ENCODE results near the gene UBE2A.
A peak's percentile ranks its signal among the peaks of the same experiment; 100 is the strongest.

Gene UBE2A

DNA sequence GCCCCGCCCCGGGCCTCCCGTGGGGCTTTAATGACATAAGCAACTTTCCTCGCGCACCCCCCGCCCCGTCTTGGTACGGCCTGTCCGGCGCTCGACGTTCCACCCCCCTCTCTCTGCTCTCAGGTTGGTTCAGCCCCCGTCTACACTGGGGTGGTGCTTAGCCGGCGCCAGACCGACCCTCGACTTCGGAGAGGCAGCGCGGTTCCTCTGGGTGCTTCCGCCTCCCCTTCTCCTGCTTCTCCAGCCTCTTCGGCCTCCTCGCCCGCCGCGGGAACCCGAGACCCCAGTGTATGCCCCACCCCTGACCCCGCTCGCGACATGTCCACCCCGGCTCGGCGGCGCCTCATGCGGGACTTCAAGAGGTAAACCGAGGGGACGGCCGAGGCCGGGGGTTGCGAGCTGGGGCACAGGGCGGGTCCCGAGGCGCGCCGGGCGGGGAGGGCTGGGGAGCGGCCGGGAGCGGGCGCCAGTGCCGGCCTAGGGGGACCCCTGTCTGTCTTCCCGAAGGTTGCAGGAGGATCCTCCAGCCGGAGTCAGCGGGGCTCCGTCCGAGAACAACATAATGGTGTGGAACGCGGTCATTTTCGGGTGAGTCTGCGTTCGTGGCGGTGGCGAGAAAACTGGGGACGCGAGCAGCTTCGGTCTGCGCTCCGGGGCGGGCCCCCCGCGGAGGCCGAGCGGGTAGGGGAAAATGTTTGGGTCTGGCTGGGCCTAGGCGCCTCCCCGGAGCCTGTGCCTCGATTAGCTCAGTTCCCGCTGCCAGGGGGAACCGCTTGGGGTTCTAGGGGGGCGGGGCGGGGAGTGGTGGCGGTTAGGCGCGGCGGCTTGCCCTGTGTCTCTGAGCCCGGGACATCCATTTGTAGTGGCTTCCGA is at the start of gene UBE2A:
Gene UBE2A, plus strand, starts transcription at position 170 of the 873 bp plus-strand sequence. Its CDS starts 149 bp downstream, at position 319.
- peak; percentile 91 for DNase-seq

DNA sequence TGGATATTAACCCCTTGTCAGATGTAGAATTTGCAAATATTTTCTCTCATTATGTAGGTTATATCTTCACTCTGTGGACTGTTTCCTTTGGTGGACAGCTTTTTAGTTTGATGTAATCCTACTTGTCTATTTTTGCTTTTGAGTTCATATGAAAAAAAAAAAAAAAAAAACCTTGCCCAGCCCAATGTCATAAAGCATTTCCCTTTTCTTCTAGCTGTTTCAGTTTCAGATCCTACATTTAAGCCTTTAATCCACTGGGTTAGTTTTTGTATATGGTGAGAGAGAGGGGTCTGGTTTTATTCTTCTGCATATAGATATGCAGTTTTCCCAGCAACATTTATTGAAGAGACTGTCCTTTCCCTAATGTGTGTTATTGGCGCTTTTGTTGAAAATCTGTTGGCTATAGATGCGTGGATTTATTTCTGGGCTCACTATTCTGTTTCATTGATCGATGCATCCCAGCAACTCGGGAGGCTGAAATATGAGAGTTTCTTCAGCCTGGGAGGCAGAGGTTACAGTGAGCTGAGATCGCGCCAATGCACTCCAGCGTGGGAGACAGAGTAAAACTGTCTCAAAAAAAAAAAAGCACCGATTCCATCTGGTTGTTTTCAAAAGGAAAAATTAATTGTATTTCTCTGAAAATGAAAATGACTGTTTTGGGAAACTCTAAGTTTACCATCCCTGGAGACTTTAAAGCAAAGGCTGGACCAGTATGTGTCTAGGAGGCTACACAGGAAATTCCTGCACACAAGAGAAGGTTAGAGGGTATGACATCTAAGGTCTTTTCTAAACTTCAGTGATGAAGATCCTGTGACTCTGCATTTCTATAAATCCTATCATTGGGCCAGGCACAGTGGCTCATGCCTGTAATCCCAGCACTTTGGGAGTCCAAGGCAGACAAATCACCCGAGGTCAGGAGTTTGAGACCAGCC is 44.8 kb upstream of the UBE2A start:
- no peak for DNase-seq

DNA sequence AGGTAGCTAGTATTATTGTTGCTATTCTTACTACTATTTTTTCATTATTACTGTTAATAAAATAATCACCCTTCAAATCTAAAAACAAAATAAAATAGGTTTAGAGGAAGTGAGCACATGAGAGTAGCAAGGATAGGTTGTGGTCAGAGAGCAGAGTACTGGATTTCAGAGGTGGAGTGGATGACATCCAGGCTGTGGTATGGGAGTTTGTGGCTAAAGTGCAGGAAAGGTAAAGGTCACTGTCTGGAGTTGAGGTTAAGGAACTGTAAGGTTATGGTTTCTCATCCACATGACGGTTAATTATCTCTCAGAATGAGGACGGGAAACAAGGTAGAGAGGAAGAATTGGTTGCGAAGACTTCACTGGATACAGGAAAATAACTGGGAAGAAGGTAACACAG is 36.9 kb upstream of the UBE2A start:
- no peak for DNase-seq

DNA sequence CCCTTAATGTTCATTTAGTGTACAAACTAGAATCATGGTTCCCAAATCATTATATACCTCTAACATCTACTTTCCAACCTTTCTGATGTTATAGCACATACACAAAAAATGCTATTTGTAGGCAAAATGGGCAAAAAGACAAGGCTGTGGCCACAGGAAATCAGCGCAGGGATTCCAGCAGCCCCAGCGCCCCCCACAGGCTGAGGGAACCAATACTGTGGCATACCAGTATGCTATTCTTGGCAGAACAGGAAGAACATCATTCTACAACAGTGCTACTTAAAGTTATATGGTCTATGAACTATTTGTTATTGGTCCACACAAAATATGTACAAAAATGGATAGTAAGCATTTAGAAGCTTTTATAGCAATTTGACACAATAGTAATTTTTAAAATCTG is 34.5 kb upstream of the UBE2A start:
- DNase-seq = no peak

DNA sequence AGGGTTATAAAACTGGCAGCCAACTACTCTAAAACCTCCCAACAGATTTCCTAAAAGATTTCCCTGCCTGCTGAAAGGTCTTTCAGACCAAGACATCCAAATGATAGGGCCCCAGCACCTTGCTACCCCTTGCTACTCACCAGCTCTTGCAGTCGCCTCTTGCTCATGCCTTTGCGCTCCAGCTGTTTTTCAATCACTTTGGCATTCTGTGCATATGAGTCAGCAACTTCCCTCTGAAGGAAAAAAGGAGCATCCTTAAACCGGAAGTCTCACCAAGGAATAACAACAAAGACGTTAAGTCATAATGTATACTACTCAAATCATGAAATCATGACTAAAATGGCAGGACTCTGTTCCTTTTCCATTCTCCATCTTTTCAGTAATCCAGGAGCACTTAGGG is 33.2 kb upstream of the UBE2A start:
- peak; percentile 77 for DNase-seq

DNA sequence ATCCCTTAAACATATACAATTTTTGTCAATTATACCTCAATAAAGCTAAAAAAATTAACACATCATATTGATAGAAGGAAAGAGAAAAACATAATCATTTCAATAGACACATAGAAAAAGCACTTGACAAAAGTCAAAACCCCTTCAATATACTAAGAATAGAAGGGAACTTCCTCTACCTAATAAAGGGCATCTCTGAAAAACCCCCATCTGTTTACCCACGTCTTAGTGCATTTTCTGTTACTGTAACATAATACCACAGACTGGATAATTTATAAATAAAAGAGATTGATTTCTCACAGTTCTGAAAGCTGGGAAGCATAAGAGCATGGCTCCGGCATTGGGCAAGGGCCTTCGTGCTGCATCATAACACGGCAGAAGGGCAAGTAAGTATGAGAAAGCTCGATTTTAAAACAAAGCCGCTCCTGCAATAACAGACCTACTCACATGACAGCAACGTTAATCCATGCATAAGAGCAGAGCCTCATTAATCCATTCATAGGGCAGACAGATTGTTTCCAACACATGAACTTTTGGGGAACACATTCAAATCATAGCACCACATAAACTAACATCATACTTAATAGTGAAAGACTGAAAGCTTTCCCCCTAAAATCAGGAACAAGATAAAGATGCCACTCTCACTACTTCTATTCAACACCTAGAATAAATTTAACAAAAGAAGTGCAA is 24.9 kb upstream of the UBE2A start:
- no peak for DNase-seq

DNA sequence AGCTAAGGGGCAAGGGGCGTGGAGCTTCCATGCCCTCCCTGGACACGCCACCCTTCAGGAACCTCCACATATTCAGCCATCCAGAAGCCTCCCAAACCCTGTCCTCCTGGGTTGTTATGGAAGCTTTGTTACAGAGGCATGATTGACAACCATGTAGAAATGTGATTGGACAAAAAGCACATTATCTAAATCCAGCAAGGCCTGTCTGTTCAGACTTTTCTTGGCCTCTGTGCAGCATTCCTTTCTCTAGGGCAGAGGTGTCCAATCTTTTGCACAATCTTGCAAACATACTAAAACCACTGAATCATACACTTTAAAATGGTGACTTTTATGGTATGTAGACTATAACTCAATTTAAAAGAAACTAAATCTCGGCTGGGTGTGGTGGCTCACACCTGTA is 21.9 kb upstream of the UBE2A start:
- peak; percentile 42 for DNase-seq

DNA sequence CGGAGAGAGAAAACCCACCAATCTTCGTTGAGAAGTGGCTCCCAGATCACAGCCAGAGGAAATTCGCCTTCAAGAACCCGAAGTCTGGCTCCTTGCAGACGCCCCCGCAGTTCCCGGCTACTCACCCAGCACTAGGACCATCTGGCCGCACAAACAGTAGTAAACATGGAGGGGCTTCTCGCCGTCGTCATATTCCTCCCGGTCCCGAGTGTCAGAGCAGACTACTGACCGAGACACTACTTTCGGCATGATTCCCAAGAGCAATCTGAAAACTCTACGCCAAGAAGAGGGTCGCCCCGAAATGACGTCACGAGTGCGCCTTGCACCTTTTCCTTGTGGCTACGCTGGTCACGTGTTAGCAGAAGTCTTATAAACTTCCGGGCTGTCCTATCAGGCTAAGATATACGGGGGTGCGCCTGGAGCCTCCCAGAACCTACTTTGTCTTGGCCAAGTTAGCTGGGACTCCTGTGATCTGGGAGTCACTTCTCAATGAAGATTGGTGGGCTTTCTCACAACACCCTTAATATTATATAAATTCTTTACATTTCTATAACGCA is 9.2 kb upstream of the UBE2A start, which contains the start of gene STEEP1:
Gene STEEP1, minus strand, starts transcription at position 303 of the 557 bp plus-strand sequence. Its CDS starts 54 bp downstream, at position 249.
- DNase-seq = peak; percentile 92

DNA sequence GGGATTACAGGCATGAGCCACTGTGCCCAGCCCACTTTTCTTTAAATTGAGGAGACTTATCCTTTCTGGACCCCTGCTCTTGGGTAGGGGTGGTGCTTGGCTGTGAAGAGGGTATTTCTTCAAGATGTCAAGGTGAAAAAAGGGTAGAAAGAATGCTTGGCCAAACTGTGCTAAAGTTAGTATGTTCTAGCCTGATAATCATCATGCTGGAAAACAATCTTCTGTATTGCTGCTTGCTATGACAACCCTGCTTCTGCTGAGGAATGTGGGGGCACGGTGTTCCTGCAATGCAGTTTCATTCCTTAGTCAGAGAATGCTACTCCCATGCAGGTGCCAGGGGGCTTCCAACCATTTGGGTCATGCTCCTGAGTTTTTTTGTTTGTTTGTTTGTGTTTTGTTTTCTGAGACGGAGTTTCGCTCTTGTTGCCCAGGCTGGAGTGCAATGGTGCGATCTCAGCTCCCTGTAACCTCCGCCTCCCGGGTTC is 4.0 kb upstream of the UBE2A start:
- DNase-seq = no peak

DNA sequence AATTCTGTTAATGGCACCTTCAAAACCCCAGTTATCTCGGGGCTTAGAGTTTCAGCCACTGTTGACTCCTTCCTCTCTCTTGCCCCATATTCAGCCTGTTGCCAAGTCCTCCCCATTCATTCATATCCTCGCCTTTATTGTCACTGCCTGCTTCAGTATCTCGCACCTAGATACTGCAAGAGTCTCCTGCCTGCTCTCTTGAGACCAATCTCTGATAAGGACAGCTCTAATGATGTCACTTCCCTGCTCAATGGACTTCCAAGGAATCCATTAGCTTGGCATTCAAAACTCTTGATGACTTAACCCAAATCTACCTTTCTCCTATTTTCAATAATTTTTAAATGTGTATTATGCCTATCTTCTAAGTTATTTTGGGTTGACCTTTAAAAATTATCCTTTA is 1.1 kb upstream of the UBE2A start:
- DNase-seq = no peak

DNA sequence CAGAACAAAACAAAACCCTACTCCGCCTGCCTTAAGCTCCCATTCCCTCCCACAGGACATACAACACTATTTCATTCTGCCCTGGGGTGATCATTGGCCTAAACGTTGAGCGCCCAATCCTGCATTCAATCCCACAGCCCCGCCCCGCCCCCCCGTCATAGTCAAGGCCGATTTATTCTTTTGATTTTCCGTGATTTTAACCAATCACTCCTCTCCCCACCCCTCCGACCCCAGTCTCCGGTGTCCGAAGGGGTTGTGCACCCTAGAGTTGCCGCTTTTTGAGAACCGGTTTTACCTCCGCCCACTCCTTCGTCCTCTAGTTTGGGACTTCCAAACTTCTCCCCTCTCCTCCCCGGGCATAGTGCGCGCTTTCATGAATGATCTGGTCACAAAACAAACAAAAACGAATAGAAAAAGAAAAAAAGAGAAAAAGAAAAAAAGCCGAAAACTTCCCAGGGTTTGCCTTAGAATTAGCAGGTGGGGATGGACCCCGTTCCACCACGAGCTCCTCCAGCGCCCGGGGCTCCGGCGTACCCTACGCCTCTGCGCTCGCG is 446 bp upstream of the UBE2A start:
- DNase-seq = peak; percentile 8

DNA sequence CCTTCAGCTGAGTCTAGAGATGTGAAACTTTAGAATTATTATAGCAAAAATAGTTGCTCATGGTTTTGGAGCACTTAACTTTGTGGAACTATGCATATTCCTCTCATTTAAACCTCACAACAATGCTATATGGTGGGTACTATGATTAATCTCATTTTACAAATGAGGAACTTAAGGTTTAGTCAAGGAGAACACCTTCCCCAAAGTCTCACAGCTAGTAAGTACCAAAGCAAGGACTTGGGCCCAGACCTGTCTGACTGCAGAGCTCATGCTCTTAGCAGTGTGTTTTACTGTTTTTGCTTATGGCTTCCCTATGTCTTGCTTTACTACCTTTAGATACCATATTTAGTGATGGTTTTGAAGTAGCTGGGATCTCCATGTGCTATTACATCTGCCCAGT is 5.1 kb downstream of the UBE2A start:
- no peak for DNase-seq

DNA sequence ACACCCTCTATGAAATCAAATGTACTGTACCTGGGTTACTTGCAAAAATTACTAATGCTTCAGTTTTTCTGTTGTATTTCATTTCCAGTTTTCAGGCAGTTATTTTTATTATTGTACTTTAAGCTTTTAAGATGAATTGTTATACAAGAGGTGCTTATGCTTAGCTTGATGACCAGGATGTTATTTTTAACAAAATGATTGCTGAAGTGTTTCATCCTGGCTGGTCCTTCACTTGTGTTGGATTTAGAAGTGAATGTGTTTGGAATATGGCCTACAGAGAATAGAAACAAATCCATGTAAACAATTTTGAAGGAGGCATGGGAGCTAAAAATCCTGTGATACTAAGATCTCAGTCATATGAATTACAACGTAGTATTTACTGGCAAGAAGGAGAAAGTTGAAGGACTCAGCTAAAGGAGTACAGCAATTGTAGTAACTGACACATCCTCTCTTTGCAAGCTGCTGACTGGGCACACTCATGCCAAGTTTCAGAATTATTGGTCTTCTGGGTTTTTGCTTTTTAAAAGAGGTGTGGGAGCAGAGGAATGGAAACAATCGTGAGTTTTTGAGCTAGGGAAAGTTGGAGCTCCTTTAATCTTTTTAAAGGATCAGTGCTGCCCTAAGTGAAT is 9.2 kb downstream of the UBE2A start:
- DNase-seq = no peak

DNA sequence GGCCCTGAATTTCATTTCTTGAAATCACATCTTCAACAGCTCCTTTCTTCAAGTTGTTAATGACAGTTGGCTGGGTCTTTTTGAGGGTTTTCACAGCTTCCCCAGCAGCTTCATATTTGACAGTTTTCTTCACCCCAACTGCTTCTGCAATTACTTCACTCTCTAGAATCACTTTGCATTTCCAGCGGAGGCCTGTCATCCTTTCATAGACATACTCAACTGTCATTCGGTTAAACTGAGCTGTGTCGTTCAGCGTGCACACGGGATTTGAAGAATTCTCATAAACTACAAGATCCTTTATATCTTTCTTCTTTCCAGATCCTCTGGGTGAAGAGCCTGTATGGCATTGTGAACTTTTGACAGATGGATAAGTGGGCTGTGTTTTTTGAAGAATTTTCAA is 15.4 kb downstream of the UBE2A start:
- no peak for DNase-seq

DNA sequence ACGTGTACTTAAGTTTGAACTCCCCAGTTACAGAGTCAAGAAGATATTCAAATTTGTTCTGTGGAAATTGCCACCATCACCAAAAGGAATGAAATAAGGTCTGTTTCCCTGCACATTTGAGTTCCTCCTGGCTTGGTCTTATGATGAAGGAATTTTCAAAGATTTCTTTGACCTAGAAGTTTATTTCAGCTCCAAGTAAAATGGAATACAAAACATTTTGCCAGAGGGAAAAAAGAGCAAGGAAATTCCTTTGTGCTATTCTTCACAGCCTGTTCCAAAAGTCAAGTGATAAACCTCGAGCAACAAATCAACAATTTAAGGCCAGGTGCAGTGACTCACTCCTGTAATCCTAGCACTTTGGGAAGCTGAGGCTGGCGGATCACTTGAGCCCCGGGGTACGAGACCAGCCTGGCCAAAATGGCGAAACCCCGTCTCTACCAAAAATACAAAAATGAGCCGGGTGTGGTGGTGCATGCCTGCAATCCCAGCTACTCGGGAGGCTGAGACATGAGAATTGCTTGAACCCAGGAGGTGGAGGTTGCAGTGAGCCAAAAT is 28.4 kb downstream of the UBE2A start:
- no peak for DNase-seq

DNA sequence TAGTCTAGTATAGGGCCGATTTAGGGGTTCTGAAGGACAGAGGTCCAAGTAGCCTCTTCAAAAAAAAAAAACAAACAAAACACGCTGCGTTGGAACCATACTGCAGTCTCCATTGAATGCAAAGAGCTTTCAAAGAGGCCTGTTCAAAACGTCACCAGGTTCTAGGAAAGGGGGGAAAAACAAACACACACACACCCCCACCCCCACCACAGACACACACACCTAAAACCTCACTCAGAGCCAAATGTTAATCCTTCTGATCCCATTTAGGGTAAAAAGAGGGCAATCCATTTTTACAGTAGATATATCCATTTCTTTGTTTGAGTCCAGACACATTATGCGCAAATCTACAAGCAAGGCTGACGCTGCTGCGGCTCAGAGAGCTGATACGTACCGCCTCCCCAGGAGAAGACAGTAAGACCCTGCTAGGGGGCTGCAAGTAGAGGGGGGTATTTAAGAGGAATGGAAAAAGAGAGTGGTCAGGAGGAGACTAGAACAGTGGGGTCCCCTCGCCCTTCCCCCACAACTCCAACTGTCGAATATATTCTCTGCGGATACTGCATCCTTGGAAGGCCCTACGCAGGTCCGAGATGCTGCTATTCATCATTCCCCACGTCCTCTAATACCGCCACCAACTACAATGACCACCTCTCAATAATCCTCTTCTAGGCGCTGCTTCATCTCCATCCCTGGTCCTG is 30.6 kb downstream of the UBE2A start:
- no peak for DNase-seq

DNA sequence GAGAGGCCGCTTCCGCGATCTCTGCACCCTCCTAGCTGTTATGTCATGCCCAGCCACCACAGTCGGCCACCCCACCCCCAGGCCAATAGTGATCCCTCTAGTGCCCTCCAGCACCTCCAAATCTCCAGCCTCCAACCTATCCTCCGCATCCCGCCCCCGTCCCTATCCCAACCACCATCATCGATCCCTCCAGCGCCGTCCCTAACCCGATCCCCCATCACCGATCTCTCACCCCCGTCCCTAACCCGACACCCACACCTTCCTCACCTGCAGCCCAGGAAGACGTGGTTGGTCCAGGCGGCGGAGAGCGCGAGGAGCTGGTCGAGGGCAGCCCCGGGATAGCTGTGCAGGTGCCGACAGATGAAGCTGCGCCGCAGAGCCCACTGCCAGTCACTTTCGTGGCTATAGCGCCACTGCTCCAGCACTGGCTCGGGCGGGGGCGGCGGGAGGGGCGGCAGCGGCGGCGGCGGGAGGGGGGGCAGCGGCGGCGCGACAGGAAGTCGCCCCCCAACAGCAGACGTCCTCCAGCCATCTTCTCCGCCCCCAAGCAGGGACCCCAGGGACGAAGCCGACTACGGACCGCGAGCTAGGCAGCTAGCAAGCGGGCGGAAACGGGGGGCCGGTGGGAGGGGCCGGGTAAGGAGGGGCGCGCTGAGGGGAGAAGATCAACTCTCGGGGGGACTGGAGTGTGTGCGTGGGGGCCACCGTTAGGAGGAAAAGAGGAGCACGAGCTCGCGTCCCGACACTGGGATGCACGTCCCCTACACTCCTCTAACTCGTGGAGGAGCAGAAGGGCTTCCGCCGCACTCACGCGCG is 31.3 kb downstream of the UBE2A start:
- no peak for DNase-seq

DNA sequence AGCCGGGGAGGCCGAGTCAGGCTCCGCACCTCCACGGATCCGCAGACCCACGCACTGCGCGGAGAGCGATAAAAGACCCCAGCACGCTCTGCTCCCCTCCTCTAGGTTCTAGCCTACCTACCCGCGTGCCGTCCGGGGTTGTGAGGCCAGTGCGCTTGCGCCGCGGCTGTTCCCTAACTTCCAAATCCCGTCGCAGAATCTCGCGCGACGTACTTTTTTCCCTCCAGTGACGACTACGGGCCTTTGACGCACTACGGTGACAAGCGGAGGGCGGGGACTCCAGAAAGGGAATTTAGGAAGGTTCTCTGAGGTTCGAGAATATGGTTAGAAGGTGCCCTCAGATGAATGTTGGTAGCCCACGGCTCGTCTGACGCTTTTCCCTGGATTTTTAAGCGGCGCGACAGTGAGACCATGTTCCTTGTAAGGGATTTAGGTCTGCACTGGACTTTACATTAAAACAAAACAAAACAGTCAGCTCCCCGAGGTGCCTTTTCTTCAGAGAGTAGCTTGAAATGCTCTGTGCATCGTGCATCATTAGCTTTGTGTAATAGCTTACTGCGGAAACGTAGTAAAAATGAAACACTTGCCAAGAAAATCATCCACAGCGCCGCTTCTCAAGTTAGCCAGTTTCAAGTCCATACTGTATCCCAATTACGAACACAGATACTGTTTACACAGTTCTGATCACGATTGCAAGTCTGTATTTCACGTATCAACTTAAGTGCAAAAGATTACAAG is 32.1 kb downstream of the UBE2A start, which contains the start of gene NKRF:
Gene NKRF, minus strand, starts transcription at position 145 of the 738 bp plus-strand sequence.
- peak; percentile 91 for DNase-seq

DNA sequence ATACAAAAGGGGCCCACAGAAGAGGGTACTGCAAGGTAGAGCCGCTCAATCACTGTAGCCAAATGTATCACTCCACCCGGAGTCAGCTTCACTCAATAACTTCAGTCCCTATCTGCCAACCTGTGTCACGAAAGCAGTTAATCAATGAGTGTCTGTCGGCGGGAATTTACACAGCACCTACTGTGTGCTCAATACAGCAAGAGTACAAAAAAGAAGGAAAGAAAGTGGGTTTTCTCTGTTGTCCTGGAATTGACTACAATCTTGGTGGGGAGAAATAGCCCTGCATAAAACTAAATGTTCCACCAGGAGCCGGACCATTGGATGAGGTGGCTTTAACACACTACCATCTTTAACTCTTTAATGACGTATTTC is 32.6 kb downstream of the UBE2A start:
- DNase-seq = no peak

Data from fibroblast of skin of right quadriceps (primary cell).